Endothelial cell of umbilical vein (primary cell): ENCODE results near the gene DET1. TPM values are rescaled to one million over a fixed set of nuclear protein-coding genes. Genes with fewer than 3 reads are reported as not detected.

Experiments used
- BruUV-seq: library from RNA; stranded (reverse); fragments of 400-500 nt; replicated peaks from 2 replicates; lab custom pipeline; 2021; lab: Mats Ljungman, UMichigan
- CTCF ChIA-PET: fragments of 300-600, 350-600 bp; sonication (Branson Sonifier 250); formaldehyde crosslinking; loops from one replicate; lab custom pipeline; 2021; ENCODE audit warnings: antibody characterized with exemption, inconsistent platforms; lab: Charles Lee
- POLR2A ChIA-PET: fragments of 300-600, 350-600 bp; sonication (Branson Sonifier 250); formaldehyde crosslinking; loops from one replicate; lab custom pipeline; 2021; ENCODE audit warnings: antibody characterized with exemption, inconsistent platforms; lab: Charles Lee
- DNase-seq: peaks from one replicate; pipeline ENCODE4 v3.0.0-alpha.2; 2011; ENCODE audit warnings: low read depth, low spot score
- FAIRE-seq: peaks from 2 replicates; lab custom pipeline; 2011; peaks lifted over from hg19 to GRCh38; lab: Jason Lieb, UNC
- H2AFZ ChIP-seq: 2 replicates; pipeline ENCODE4 v1.6.0; 2012; ENCODE audit warnings: low read depth, low read length, control low read depth, inconsistent platforms
- H3K27ac ChIP-seq: 2 replicates; pipeline ENCODE4 v1.5.1; 2011; ENCODE audit warnings: low read depth, mild to moderate bottlenecking, control low read depth, low read length, moderate library complexity; ENCODE audit not compliant: insufficient read depth
- H3K27me3 ChIP-seq, 2 experiments: 2 replicates each; pipeline versions ENCODE4 v1.6.0 to v1.6.1; 2011; ENCODE audit warnings: low read length in 2 of 2, mixed read lengths in 1 of 2; ENCODE audit not compliant: control insufficient read depth in 2 of 2, insufficient read depth in 2 of 2
- H3K36me3 ChIP-seq, 2 experiments: 2 replicates in 1 of 2; 3 replicates in 1 of 2; pipeline ENCODE4 v1.5.1; 2011; ENCODE audit warnings: low read length in 2 of 2, mild to moderate bottlenecking in 1 of 2, moderate library complexity in 1 of 2; ENCODE audit not compliant: control insufficient read depth in 2 of 2, insufficient read depth in 2 of 2; ENCODE audit errors: extremely low read depth in 1 of 2
- H3K4me1 ChIP-seq: 3 replicates; pipeline ENCODE4 v1.5.1; 2011; ENCODE audit warnings: mild to moderate bottlenecking, low read length; ENCODE audit not compliant: control insufficient read depth, insufficient read depth; ENCODE audit errors: extremely low read depth
- H3K4me2 ChIP-seq: 2 replicates; pipeline ENCODE4 v1.6.1; 2011; ENCODE audit warnings: low read length, control low read depth, mixed read lengths; ENCODE audit not compliant: insufficient read depth
- H3K4me3 ChIP-seq, 3 experiments: fragments of 200-600 bp in 1 of 3; sonication (generic), shearing (Covaris generic) in 1 of 3; replicated peaks in 1 of 3; 2 replicates each; pipeline ENCODE4 v1.5.1; 2011 to 2016; ENCODE audit warnings: control low read depth in 3 of 3, low read length in 3 of 3, mild to moderate bottlenecking in 2 of 3, inconsistent platforms in 1 of 3, low read depth in 1 of 3, moderate library complexity in 1 of 3; ENCODE audit not compliant: insufficient read depth in 1 of 3
- H3K79me2 ChIP-seq: 2 replicates; pipeline ENCODE4 v1.6.0; 2012; ENCODE audit warnings: low read length, inconsistent platforms; ENCODE audit not compliant: control insufficient read depth, insufficient read depth
- H3K9ac ChIP-seq: replicated peaks from 2 replicates; pipeline ENCODE3; 2011; ENCODE audit warnings: low read length, control low read depth; ENCODE audit not compliant: insufficient read depth; ENCODE audit errors: extremely low read depth
- H3K9me1 ChIP-seq: replicated peaks from 3 replicates; pipeline ENCODE4 v1.6.0; 2011; ENCODE audit warnings: mild to moderate bottlenecking, low read length; ENCODE audit not compliant: control insufficient read depth, insufficient read depth; ENCODE audit errors: extremely low read depth
- H3K9me3 ChIP-seq: replicated peaks from 2 replicates; pipeline ENCODE4 v1.5.1; 2012; ENCODE audit warnings: low read length, inconsistent platforms; ENCODE audit not compliant: control insufficient read depth, insufficient read depth
- H4K20me1 ChIP-seq: replicated peaks from 2 replicates; pipeline ENCODE3; 2011; ENCODE audit warnings: mild to moderate bottlenecking, low read length; ENCODE audit not compliant: control insufficient read depth, insufficient read depth; ENCODE audit errors: extremely low read depth
- CTCF ChIP-seq, 2 donors: IDR thresholded peaks; 1 replicate in 1 of 2; 2 replicates in 1 of 2; pipeline ENCODE4 v1.5.1; 2011; ENCODE audit warnings: low read length in 2 of 2, mild to moderate bottlenecking in 2 of 2, moderate library complexity in 2 of 2, control low read depth in 1 of 2, inconsistent platforms in 1 of 2, low read depth in 1 of 2; ENCODE audit not compliant: insufficient read depth in 1 of 2; ENCODE audit errors: extremely low read depth in 1 of 2
- EZH2 ChIP-seq: IDR thresholded peaks from 2 replicates; pipeline ENCODE4 v1.6.1; 2012; ENCODE audit warnings: borderline replicate concordance, low read depth, mild to moderate bottlenecking, moderate library complexity, low read length, inconsistent platforms; ENCODE audit not compliant: severe bottlenecking
- FOS ChIP-seq: IDR thresholded peaks from 2 replicates; pipeline ENCODE4 v1.6.1; 2011; ENCODE audit warnings: mild to moderate bottlenecking, low read length, moderate library complexity, borderline replicate concordance; ENCODE audit not compliant: insufficient read depth
- GATA2 ChIP-seq: IDR thresholded peaks from 2 replicates; pipeline ENCODE4 v1.7.0; 2011; ENCODE audit warnings: low read depth, mild to moderate bottlenecking, moderate library complexity, mixed read lengths, low read length; ENCODE audit not compliant: insufficient read length, insufficient read depth
- JUN ChIP-seq: IDR thresholded peaks from 2 replicates; pipeline ENCODE4 v1.6.1; 2011; ENCODE audit warnings: borderline replicate concordance, low read depth; ENCODE audit not compliant: insufficient read length, insufficient read depth
- MAX ChIP-seq: IDR thresholded peaks from 2 replicates; pipeline ENCODE4 v1.6.1; 2011; ENCODE audit not compliant: insufficient read depth, insufficient read length
- MYC ChIP-seq: IDR thresholded peaks from one replicate; pipeline ENCODE4 v1.6.1; 2011; ENCODE audit warnings: mild to moderate bottlenecking, low read depth, low read length
- POLR2A ChIP-seq: IDR thresholded peaks from 2 replicates; pipeline ENCODE4 v1.6.1; 2012; ENCODE audit warnings: low read depth, mild to moderate bottlenecking, control low read depth, low read length
- POLR2AphosphoS5 ChIP-seq: IDR thresholded peaks from 2 replicates; pipeline ENCODE4 v1.6.1; 2012; ENCODE audit warnings: low read depth, mild to moderate bottlenecking, control low read depth, low read length, moderate library complexity; ENCODE audit not compliant: insufficient read depth
- dilution Hi-C: fragments of 300-500 bp; cut with MboI; formaldehyde crosslinking; loops from one replicate; pipeline ENCODE4 v1.15.0; 2019; ENCODE audit warnings: low sequenced_read_pairs; ENCODE audit not compliant: extremely low pct_ligation_motif_present
- intact Hi-C: fragments of 100-400 bp; cut with micrococcal nuclease; formaldehyde crosslinking; loops from one replicate; pipeline ENCODE4 v1.10.0; 2022
- polyA plus RNA-seq, 4 experiments: library from polyadenylated mRNA; depleted of rRNA in 3 of 4; stranded (reverse) in 3 of 4; unstranded in 1 of 4; fragments of >200 nt; gene quantifications; 2 replicates each; pipeline versions ENCODE4 v1.2.1 to v1.2.3, GENCODE V29; 2011 to 2012; ENCODE audit warnings: missing spikeins in 1 of 4
- total RNA-seq: library from RNA; stranded (reverse); gene quantifications from 2 replicates; pipeline ENCODE4 v1.2.3, GENCODE V29; 2021

Gene DET1
- total and polyA plus RNA-seq, 2 donors (not counting 3 experiments of a cell fraction or from before 2014, with no cell fraction given), result 5.2 to 5.6 TPM

- Histone ChIP-seq H3K79me2 (peaks cover 49% of the 10 kb centered on the region), H3K36me3 (peaks cover 2 to 13% of the 10 kb centered on the region in 2 experiments), H3K27ac (peak within 1 kb of the TSS; percentile 96), H3K4me2 (peak within 1 kb of the TSS; percentile 98), H3K27me3 (no peaks in the 10 kb centered on the region), H3K9me1 (no peaks in the 10 kb centered on the region), H3K4me1 (peaks cover 37% of the 10 kb centered on the region), H3K9me3 (no peaks in the 10 kb centered on the region), H3K4me3 (peak within 1 kb of the TSS; percentile 76 to 99 (median 84)), H4K20me1 (no peaks in the 10 kb centered on the region), H3K9ac (peak within 1 kb of the TSS; percentile 92), H2AFZ (peak within 1 kb of the TSS; percentile 61)
- dilution Hi-C loops (no loop called here), intact Hi-C loops (loop anchor here (1.0 to 5.0 kb wide), 4 partner anchors 79 to 429 kb away; partner anchors contain the start of genes AEN and DET1)
- peak; percentile 92 for DNase-seq
- FAIRE-seq, result peak; percentile 82
- ChIA-PET POLR2A (interaction anchor here (0.6 to 1.0 kb wide), 4 partner anchors 76 to 572 kb away, joined by 3 to 6 read pairs (median 4); partner anchors contain the start of gene ISG20), CTCF (interaction anchor here (0.6 to 2.6 kb wide), 12 partner anchors 10 to 411 kb away, joined by 3 to 26 read pairs (median 3); partner anchors contain the start of gene AEN)
- no peak for TF ChIP-seq FOS
- peak; percentile 13 for TF ChIP-seq MAX
- no peak for TF ChIP-seq CTCF (IDR thresholded peaks at IDR 0.05; ENCODE audit: extremely low read depth in 1 of 2, insufficient read depth in 1 of 2, low read depth in 1 of 2, low read length in 2 of 2)
- no peak for TF ChIP-seq EZH2
- no peak for TF ChIP-seq GATA2
- TF ChIP-seq MYC, result no peak
- TF ChIP-seq POLR2A, result peak; percentile 87
- no peak for TF ChIP-seq JUN
- TF ChIP-seq POLR2AphosphoS5, result peak; percentile 77
- BruUV-seq, result no TSS peak
These were observed 79.2 kb downstream of the DET1 start, which contains the start of the genes MRPL46 and MRPS11 for GRCh38 chr15:88467073-88467934. Gene MRPL46, minus strand, starts transcription at chr15:88467388. Its CDS starts 11 bp downstream, at chr15:88467377. Gene MRPS11, plus strand, starts transcription at chr15:88467708. Its CDS starts 10 bp downstream, at chr15:88467718.
